CD4-positive, alpha-beta T cell treated with Interleukin-15 for 1 hour (primary cell): ENCODE results near the gene KRT81.

ENCODE experiments used
- DNase-seq: peaks from one replicate; pipeline ENCODE4 v3.0.0-alpha.2; 2020

KRT81 gene

DNA sequence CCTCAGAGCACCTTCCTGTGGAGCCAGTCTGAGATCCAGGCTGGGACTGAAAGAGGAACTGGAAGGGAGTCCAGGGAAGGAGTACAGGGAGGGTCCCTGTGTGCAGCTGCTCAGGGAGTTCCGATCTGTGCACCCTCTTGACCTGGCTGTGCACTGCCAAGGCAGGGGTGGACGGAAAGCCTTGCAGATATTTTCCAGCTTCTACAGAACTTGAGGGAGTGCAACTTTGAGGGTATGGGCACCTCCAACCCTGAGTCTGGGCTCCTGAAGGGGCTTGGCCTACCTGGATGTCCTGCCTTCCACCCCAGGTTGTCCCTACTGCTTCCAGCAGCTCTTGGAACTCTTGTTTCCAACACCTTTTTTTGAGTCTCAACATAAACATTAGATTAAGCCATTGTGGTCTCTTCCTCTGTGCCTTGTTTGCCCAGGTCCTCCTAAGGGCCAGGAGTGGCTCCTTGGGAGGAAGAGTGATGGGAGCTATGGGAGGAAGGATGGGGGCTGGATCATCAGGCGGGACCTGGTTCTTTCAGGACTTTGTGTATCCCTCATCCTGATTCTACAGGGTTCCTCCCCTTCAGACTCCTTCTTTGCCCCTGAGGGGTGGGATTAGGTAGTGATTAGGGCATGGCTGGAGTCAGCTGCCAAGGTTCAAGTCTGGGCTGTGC, 54.8 kb downstream of the KRT81 start:
- DNase-seq: no peak
